Neural cell (in vitro differentiated cells): ENCODE results near the gene APBB2. TPM values are rescaled to one million over a fixed set of nuclear protein-coding genes. Genes with fewer than 3 reads are reported as not detected.
A peak's percentile ranks its signal among the peaks of the same experiment; 100 is the strongest.

Experiments
- H2AFZ ChIP-seq: fragments of 200-600, 300-800 bp; sonication (generic), shearing (Covaris generic); 2 replicates; pipeline ENCODE4 v1.6.0; 2014; ENCODE audit warnings: low read depth, mild to moderate bottlenecking, antibody characterized with exemption, low read length, moderate library complexity
- H3F3A ChIP-seq: fragments of 200-600 bp; shearing (Covaris generic); 2 replicates; pipeline ENCODE4 v1.6.1; 2016; ENCODE audit warnings: mild to moderate bottlenecking, moderate library complexity, mixed read lengths, antibody characterized with exemption, low read length; ENCODE audit not compliant: insufficient read depth, poor library complexity, severe bottlenecking
- H3K27ac ChIP-seq: fragments of 200-600, 300-800 bp; sonication (generic), shearing (Covaris generic); 2 replicates; pipeline ENCODE4 v1.5.1; 2014; ENCODE audit warnings: mild to moderate bottlenecking, low read length, moderate library complexity
- H3K27me3 ChIP-seq: fragments of 300-800, 200-600 bp; sonication (generic), shearing (Covaris generic); 2 replicates; pipeline ENCODE4 v1.6.0; 2014; ENCODE audit warnings: mild to moderate bottlenecking, low read depth, low read length, moderate library complexity; ENCODE audit not compliant: insufficient read depth
- H3K36me3 ChIP-seq: fragments of 300-800, 200-600 bp; sonication (generic), shearing (Covaris generic); 2 replicates; pipeline ENCODE4 v1.5.1; 2014; ENCODE audit warnings: mild to moderate bottlenecking, antibody characterized with exemption, low read length, moderate library complexity; ENCODE audit not compliant: insufficient read depth
- H3K4me2 ChIP-seq: fragments of 300-800, 200-600 bp; sonication (generic), shearing (Covaris generic); 2 replicates; pipeline ENCODE4 v1.6.0; 2014; ENCODE audit warnings: mild to moderate bottlenecking, low read length
- H3K4me3 ChIP-seq: fragments of 300-800, 200-600 bp; sonication (generic), shearing (Covaris generic); 2 replicates; pipeline ENCODE4 v1.5.1; 2014; ENCODE audit warnings: mild to moderate bottlenecking, low read length, moderate library complexity
- H3K79me2 ChIP-seq: fragments of 200-600 bp; shearing (Covaris generic); replicated peaks from 2 replicates; pipeline ENCODE4 v1.6.0; 2014; ENCODE audit warnings: mild to moderate bottlenecking, low read length, moderate library complexity; ENCODE audit not compliant: insufficient read depth
- H3K9ac ChIP-seq: fragments of 300-800, 200-600 bp; sonication (generic), shearing (Covaris generic); 2 replicates; pipeline ENCODE4 v1.6.1; 2016; ENCODE audit warnings: mild to moderate bottlenecking, low read length, mixed read lengths
- H3K9me2 ChIP-seq: fragments of 200-600 bp; shearing (Covaris generic); 2 replicates; pipeline ENCODE4 v1.6.1; 2016; ENCODE audit warnings: mild to moderate bottlenecking, low read length, mixed read lengths; ENCODE audit not compliant: insufficient read depth
- H3K9me3 ChIP-seq: fragments of 200-600, 300-800 bp; sonication (generic), shearing (Covaris generic); 2 replicates; pipeline ENCODE4 v1.6.1; 2016; ENCODE audit warnings: mild to moderate bottlenecking, mixed run types, low read length, moderate library complexity, mixed read lengths
- H4K20me1 ChIP-seq: fragments of 200-600 bp; shearing (Covaris generic); 2 replicates; pipeline ENCODE4 v1.6.1; 2016; ENCODE audit warnings: mild to moderate bottlenecking, mixed run types; ENCODE audit not compliant: insufficient read depth
- CTCF ChIP-seq: fragments of 450-650 bp; IDR thresholded peaks from 2 replicates; pipeline ENCODE4 v1.5.1; 2014; ENCODE audit warnings: antibody characterized with exemption, mild to moderate bottlenecking, moderate library complexity; ENCODE audit not compliant: poor library complexity, severe bottlenecking
- EP300 ChIP-seq: fragments of 450-650 bp; conservative IDR thresholded peaks from 2 replicates; pipeline ENCODE4 v1.6.1; 2014; ENCODE audit warnings: antibody characterized with exemption, mild to moderate bottlenecking, moderate library complexity; ENCODE audit not compliant: poor library complexity, severe bottlenecking
- EZH2 ChIP-seq: fragments of 200-600, 300-800 bp; shearing (Covaris generic), sonication (generic); IDR thresholded peaks from 2 replicates; pipeline ENCODE4 v1.6.1; 2014; ENCODE audit warnings: antibody characterized with exemption, low read length, borderline replicate concordance, mild to moderate bottlenecking; ENCODE audit not compliant: insufficient read depth, poor library complexity, severe bottlenecking
- MXI1 ChIP-seq: fragments of 450-650 bp; conservative IDR thresholded peaks from 2 replicates; pipeline ENCODE4 v1.6.1; 2014; ENCODE audit warnings: antibody characterized with exemption, mild to moderate bottlenecking; ENCODE audit not compliant: poor library complexity, severe bottlenecking
- POLR2AphosphoS5 ChIP-seq: IDR thresholded peaks from 2 replicates; pipeline ENCODE4 v1.6.1; 2012
- RAD21 ChIP-seq: fragments of 450-650 bp; conservative IDR thresholded peaks from 2 replicates; pipeline ENCODE4 v1.6.1; 2014; ENCODE audit warnings: antibody characterized with exemption, mild to moderate bottlenecking, moderate library complexity
- REST ChIP-seq: IDR thresholded peaks from 2 replicates; pipeline ENCODE4 v1.6.1; 2012; ENCODE audit warnings: borderline replicate concordance
- SMC3 ChIP-seq: fragments of 450-650 bp; conservative IDR thresholded peaks from 2 replicates; pipeline ENCODE4 v1.6.1; 2014; ENCODE audit warnings: antibody characterized with exemption, mild to moderate bottlenecking, moderate library complexity; ENCODE audit not compliant: poor library complexity
- TAF1 ChIP-seq: IDR thresholded peaks from 2 replicates; pipeline ENCODE4 v1.6.1; 2012; ENCODE audit warnings: low read depth
- polyA plus RNA-seq: library from polyadenylated mRNA; depleted of rRNA; stranded (reverse); fragments of >200 nt; gene quantifications from 2 replicates; pipeline ENCODE4 v1.2.3, GENCODE V29; 2014

Gene APBB2
- polyA plus RNA-seq, 1 donor from 2014 or later = 41.9 TPM

- no peaks in the 10 kb centered on the region for H3K36me3 ChIP-seq
- H3K4me3 ChIP-seq = no peak overlapping the region
- H3K9me3 ChIP-seq = no peaks in the 10 kb centered on the region
- no peaks in the 10 kb centered on the region for H3K9me2 ChIP-seq
- H3K9ac ChIP-seq = no peak overlapping the region
- no peaks in the 10 kb centered on the region for H3K79me2 ChIP-seq
- no peaks in the 10 kb centered on the region for H3K27me3 ChIP-seq
- H3K4me2 ChIP-seq = no peak overlapping the region
- no peaks in the 10 kb centered on the region for H3F3A ChIP-seq
- H4K20me1 ChIP-seq = no peaks in the 10 kb centered on the region
- H2AFZ ChIP-seq = no peak overlapping the region
- TF ChIP-seq RAD21 = no peak
- H3K27ac ChIP-seq = peak overlapping the region; percentile 14
Observed at GRCh38 chr4:41065434-41066006, 148.8 kb downstream of the APBB2 start.

GRCh38 chr4:41064953-41065352 is 149.4 kb downstream of the APBB2 start:
- Histone ChIP-seq H3K27ac (peak overlapping the region; percentile 14), H3K9ac (no peak overlapping the region), H3K36me3 (no peaks in the 10 kb centered on the region), H2AFZ (no peak overlapping the region), H3F3A (no peaks in the 10 kb centered on the region), H3K27me3 (no peaks in the 10 kb centered on the region), H3K4me3 (no peak overlapping the region), H3K9me3 (no peaks in the 10 kb centered on the region), H3K4me2 (no peak overlapping the region), H4K20me1 (no peaks in the 10 kb centered on the region), H3K9me2 (no peaks in the 10 kb centered on the region), H3K79me2 (no peaks in the 10 kb centered on the region)
- TF ChIP-seq CTCF (no peak), TAF1 (no peak), MXI1 (no peak), SMC3 (no peak), REST (no peak), RAD21 (no peak), EZH2 (no peak), POLR2AphosphoS5 (no peak), EP300 (no peak)
